ENCODE results near the gene STARD6. TPM values are rescaled to one million over a fixed set of nuclear protein-coding genes. Genes with fewer than 3 reads are reported as not detected.

The STARD6 gene
- total and polyA plus RNA-seq, 4 donors = not detected

DNA sequence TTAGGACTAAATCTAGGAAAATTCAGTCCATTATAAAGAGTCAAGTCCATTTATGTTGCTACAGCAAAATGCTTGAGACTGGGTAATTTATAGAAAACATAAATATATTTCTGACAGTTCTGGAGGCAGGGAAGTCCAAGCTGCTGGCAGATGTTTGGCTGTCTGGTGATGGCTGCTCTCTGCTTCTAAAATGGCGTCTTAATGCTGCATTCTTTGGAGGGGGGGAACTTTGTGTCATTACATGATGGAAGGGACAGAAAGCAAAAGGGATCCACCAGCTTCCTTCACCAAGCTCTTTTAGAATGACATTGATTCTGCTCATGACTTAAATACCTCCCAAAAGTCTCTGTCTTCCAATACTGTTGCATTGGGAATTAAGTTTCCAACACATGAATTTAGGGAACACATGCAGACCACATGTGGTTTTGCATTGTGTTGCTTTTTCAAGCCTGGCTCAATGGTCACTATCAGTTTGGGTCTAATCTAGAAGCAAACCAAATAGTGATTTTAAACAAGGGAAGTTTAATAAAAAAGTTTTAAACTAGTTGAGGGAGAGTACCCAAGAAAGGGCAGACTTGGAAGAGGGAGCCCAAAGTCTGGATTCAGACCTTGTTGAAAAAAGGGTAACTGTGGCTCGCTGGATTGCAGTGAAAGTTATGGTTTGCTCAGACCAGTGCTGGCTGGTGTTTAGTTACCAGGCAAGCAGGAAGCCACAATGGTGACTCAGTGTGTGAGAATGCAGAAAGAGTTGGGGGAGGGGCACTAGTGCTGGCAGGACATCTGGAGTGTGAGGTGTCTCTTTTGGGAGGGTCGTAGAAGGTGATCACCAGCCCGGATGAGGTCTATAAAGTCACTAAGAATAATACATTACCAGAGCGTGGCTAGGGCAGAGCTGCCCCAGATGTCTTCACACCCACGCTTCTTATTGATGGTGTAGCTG is 30.8 kb upstream of the STARD6 start:
- TF ChIP-seq YY1 (IDR thresholded peaks at IDR 0.05) (no peak), RAD21 (IDR thresholded peaks at IDR 0.05) (no peak), RXRA (IDR thresholded peaks at IDR 0.05) (no peak), TAF1 (conservative IDR thresholded peaks at IDR 0.05) (no peak), SP1 (IDR thresholded peaks at IDR 0.05) (no peak), JUND (IDR thresholded peaks at IDR 0.05) (no peak), GABPA (IDR thresholded peaks at IDR 0.05 in 1 of 2, conservative IDR thresholded peaks at IDR 0.05 in 1 of 2) (no peak), EGR1 (IDR thresholded peaks at IDR 0.05; ENCODE audit: low read depth in 2 of 2) (no peak), FOXA1 (IDR thresholded peaks at IDR 0.05) (no peak), HNF4G (IDR thresholded peaks at IDR 0.05) (no peak), HNF4A (conservative IDR thresholded peaks at IDR 0.05) (no peak), FOXA2 (IDR thresholded peaks at IDR 0.05) (no peak), NR2F2 (IDR thresholded peaks at IDR 0.05) (no peak)
- TF ChIP-seq, protein P1, sequence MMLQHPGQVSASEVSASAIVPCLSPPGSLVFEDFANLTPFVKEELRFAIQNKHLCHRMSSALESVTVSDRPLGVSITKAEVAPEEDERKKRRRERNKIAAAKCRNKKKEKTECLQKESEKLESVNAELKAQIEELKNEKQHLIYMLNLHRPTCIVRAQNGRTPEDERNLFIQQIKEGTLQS (IDR thresholded peaks at IDR 0.05) = no peak
- TF ChIP-seq, protein P2, sequence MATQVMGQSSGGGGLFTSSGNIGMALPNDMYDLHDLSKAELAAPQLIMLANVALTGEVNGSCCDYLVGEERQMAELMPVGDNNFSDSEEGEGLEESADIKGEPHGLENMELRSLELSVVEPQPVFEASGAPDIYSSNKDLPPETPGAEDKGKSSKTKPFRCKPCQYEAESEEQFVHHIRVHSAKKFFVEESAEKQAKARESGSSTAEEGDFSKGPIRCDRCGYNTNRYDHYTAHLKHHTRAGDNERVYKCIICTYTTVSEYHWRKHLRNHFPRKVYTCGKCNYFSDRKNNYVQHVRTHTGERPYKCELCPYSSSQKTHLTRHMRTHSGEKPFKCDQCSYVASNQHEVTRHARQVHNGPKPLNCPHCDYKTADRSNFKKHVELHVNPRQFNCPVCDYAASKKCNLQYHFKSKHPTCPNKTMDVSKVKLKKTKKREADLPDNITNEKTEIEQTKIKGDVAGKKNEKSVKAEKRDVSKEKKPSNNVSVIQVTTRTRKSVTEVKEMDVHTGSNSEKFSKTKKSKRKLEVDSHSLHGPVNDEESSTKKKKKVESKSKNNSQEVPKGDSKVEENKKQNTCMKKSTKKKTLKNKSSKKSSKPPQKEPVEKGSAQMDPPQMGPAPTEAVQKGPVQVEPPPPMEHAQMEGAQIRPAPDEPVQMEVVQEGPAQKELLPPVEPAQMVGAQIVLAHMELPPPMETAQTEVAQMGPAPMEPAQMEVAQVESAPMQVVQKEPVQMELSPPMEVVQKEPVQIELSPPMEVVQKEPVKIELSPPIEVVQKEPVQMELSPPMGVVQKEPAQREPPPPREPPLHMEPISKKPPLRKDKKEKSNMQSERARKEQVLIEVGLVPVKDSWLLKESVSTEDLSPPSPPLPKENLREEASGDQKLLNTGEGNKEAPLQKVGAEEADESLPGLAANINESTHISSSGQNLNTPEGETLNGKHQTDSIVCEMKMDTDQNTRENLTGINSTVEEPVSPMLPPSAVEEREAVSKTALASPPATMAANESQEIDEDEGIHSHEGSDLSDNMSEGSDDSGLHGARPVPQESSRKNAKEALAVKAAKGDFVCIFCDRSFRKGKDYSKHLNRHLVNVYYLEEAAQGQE (IDR thresholded peaks at IDR 0.05) = no peak
- TF ChIP-seq, protein P3, sequence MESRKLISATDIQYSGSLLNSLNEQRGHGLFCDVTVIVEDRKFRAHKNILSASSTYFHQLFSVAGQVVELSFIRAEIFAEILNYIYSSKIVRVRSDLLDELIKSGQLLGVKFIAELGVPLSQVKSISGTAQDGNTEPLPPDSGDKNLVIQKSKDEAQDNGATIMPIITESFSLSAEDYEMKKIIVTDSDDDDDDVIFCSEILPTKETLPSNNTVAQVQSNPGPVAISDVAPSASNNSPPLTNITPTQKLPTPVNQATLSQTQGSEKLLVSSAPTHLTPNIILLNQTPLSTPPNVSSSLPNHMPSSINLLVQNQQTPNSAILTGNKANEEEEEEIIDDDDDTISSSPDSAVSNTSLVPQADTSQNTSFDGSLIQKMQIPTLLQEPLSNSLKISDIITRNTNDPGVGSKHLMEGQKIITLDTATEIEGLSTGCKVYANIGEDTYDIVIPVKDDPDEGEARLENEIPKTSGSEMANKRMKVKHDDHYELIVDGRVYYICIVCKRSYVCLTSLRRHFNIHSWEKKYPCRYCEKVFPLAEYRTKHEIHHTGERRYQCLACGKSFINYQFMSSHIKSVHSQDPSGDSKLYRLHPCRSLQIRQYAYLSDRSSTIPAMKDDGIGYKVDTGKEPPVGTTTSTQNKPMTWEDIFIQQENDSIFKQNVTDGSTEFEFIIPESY (IDR thresholded peaks at IDR 0.05) = no peak
- TF ChIP-seq, protein P4, sequence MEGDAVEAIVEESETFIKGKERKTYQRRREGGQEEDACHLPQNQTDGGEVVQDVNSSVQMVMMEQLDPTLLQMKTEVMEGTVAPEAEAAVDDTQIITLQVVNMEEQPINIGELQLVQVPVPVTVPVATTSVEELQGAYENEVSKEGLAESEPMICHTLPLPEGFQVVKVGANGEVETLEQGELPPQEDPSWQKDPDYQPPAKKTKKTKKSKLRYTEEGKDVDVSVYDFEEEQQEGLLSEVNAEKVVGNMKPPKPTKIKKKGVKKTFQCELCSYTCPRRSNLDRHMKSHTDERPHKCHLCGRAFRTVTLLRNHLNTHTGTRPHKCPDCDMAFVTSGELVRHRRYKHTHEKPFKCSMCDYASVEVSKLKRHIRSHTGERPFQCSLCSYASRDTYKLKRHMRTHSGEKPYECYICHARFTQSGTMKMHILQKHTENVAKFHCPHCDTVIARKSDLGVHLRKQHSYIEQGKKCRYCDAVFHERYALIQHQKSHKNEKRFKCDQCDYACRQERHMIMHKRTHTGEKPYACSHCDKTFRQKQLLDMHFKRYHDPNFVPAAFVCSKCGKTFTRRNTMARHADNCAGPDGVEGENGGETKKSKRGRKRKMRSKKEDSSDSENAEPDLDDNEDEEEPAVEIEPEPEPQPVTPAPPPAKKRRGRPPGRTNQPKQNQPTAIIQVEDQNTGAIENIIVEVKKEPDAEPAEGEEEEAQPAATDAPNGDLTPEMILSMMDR (IDR thresholded peaks at IDR 0.05; ENCODE audit: low read depth, low read length, missing input control) = no peak
- TF ChIP-seq, protein P5, sequence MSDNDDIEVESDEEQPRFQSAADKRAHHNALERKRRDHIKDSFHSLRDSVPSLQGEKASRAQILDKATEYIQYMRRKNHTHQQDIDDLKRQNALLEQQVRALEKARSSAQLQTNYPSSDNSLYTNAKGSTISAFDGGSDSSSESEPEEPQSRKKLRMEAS (IDR thresholded peaks at IDR 0.05) = no peak
- H3K27me3 ChIP-seq (ENCODE audit: control insufficient read depth in 4 of 4, insufficient read depth in 4 of 4, low read length in 3 of 4) = peaks cover 0 to 3% (median 0%) of the 10 kb centered on the region in 4 donors
- no peak for DNase-seq (ENCODE audit: low spot score)
- H3K27ac ChIP-seq (ENCODE audit: low read depth in 1 of 2, low read length in 2 of 2) = no peak overlapping the region
- H3K9me3 ChIP-seq (ENCODE audit: control insufficient read depth in 4 of 4, low read length in 3 of 4) = no peaks in the 10 kb centered on the region
- no peak overlapping the region for H3K9ac ChIP-seq (ENCODE audit: low read depth in 1 of 2, low read length in 2 of 2)
- 51% methylated on average over 6 of the region's 6 CpGs for WGBS
- H3K4me3 ChIP-seq (ENCODE audit: low read depth in 1 of 3, low read length in 3 of 3) = no peak overlapping the region
- no peaks in the 10 kb centered on the region for H3K4me1 ChIP-seq (ENCODE audit: control insufficient read depth in 4 of 4, insufficient read depth in 4 of 4, low read length in 3 of 4)
- H3K36me3 ChIP-seq (ENCODE audit: control insufficient read depth in 4 of 4, insufficient read depth in 3 of 4, low read depth in 1 of 4, low read length in 3 of 4) = no peaks in the 10 kb centered on the region
